Endothelial cell of umbilical vein (primary cell): ENCODE results near the gene PIP5K1C. TPM values are rescaled to one million over a fixed set of nuclear protein-coding genes. Genes with fewer than 3 reads are reported as not detected.

Experiments
- BruUV-seq: library from RNA; stranded (reverse); fragments of 400-500 nt; replicated peaks from 2 replicates; lab custom pipeline; 2021; lab: Mats Ljungman, UMichigan
- CTCF ChIA-PET: fragments of 300-600, 350-600 bp; sonication (Branson Sonifier 250); formaldehyde crosslinking; loops from one replicate; lab custom pipeline; 2021; ENCODE audit warnings: antibody characterized with exemption, inconsistent platforms; lab: Charles Lee
- POLR2A ChIA-PET: fragments of 300-600, 350-600 bp; sonication (Branson Sonifier 250); formaldehyde crosslinking; loops from one replicate; lab custom pipeline; 2021; ENCODE audit warnings: antibody characterized with exemption, inconsistent platforms; lab: Charles Lee
- DNase-seq: peaks from one replicate; pipeline ENCODE4 v3.0.0-alpha.2; 2011; ENCODE audit warnings: low read depth, low spot score
- FAIRE-seq: peaks from 2 replicates; lab custom pipeline; 2011; peaks lifted over from hg19 to GRCh38; lab: Jason Lieb, UNC
- H2AFZ ChIP-seq: 2 replicates; pipeline ENCODE4 v1.6.0; 2012; ENCODE audit warnings: low read depth, low read length, control low read depth, inconsistent platforms
- H3K27ac ChIP-seq: 2 replicates; pipeline ENCODE4 v1.5.1; 2011; ENCODE audit warnings: low read depth, mild to moderate bottlenecking, control low read depth, low read length, moderate library complexity; ENCODE audit not compliant: insufficient read depth
- H3K27me3 ChIP-seq, 2 experiments: 2 replicates each; pipeline versions ENCODE4 v1.6.0 to v1.6.1; 2011; ENCODE audit warnings: low read length in 2 of 2, mixed read lengths in 1 of 2; ENCODE audit not compliant: control insufficient read depth in 2 of 2, insufficient read depth in 2 of 2
- H3K36me3 ChIP-seq, 2 experiments: 2 replicates in 1 of 2; 3 replicates in 1 of 2; pipeline ENCODE4 v1.5.1; 2011; ENCODE audit warnings: low read length in 2 of 2, mild to moderate bottlenecking in 1 of 2, moderate library complexity in 1 of 2; ENCODE audit not compliant: control insufficient read depth in 2 of 2, insufficient read depth in 2 of 2; ENCODE audit errors: extremely low read depth in 1 of 2
- H3K4me1 ChIP-seq: 3 replicates; pipeline ENCODE4 v1.5.1; 2011; ENCODE audit warnings: mild to moderate bottlenecking, low read length; ENCODE audit not compliant: control insufficient read depth, insufficient read depth; ENCODE audit errors: extremely low read depth
- H3K4me2 ChIP-seq: 2 replicates; pipeline ENCODE4 v1.6.1; 2011; ENCODE audit warnings: low read length, control low read depth, mixed read lengths; ENCODE audit not compliant: insufficient read depth
- H3K4me3 ChIP-seq, 3 experiments: fragments of 200-600 bp in 1 of 3; sonication (generic), shearing (Covaris generic) in 1 of 3; replicated peaks in 1 of 3; 2 replicates each; pipeline ENCODE4 v1.5.1; 2011 to 2016; ENCODE audit warnings: control low read depth in 3 of 3, low read length in 3 of 3, mild to moderate bottlenecking in 2 of 3, inconsistent platforms in 1 of 3, low read depth in 1 of 3, moderate library complexity in 1 of 3; ENCODE audit not compliant: insufficient read depth in 1 of 3
- H3K79me2 ChIP-seq: 2 replicates; pipeline ENCODE4 v1.6.0; 2012; ENCODE audit warnings: low read length, inconsistent platforms; ENCODE audit not compliant: control insufficient read depth, insufficient read depth
- H3K9ac ChIP-seq: replicated peaks from 2 replicates; pipeline ENCODE3; 2011; ENCODE audit warnings: low read length, control low read depth; ENCODE audit not compliant: insufficient read depth; ENCODE audit errors: extremely low read depth
- H3K9me1 ChIP-seq: replicated peaks from 3 replicates; pipeline ENCODE4 v1.6.0; 2011; ENCODE audit warnings: mild to moderate bottlenecking, low read length; ENCODE audit not compliant: control insufficient read depth, insufficient read depth; ENCODE audit errors: extremely low read depth
- H3K9me3 ChIP-seq: replicated peaks from 2 replicates; pipeline ENCODE4 v1.5.1; 2012; ENCODE audit warnings: low read length, inconsistent platforms; ENCODE audit not compliant: control insufficient read depth, insufficient read depth
- H4K20me1 ChIP-seq: replicated peaks from 2 replicates; pipeline ENCODE3; 2011; ENCODE audit warnings: mild to moderate bottlenecking, low read length; ENCODE audit not compliant: control insufficient read depth, insufficient read depth; ENCODE audit errors: extremely low read depth
- EZH2 ChIP-seq: IDR thresholded peaks from 2 replicates; pipeline ENCODE4 v1.6.1; 2012; ENCODE audit warnings: borderline replicate concordance, low read depth, mild to moderate bottlenecking, moderate library complexity, low read length, inconsistent platforms; ENCODE audit not compliant: severe bottlenecking
- FOS ChIP-seq: IDR thresholded peaks from 2 replicates; pipeline ENCODE4 v1.6.1; 2011; ENCODE audit warnings: mild to moderate bottlenecking, low read length, moderate library complexity, borderline replicate concordance; ENCODE audit not compliant: insufficient read depth
- GATA2 ChIP-seq: IDR thresholded peaks from 2 replicates; pipeline ENCODE4 v1.7.0; 2011; ENCODE audit warnings: low read depth, mild to moderate bottlenecking, moderate library complexity, mixed read lengths, low read length; ENCODE audit not compliant: insufficient read length, insufficient read depth
- JUN ChIP-seq: IDR thresholded peaks from 2 replicates; pipeline ENCODE4 v1.6.1; 2011; ENCODE audit warnings: borderline replicate concordance, low read depth; ENCODE audit not compliant: insufficient read length, insufficient read depth
- MYC ChIP-seq: IDR thresholded peaks from one replicate; pipeline ENCODE4 v1.6.1; 2011; ENCODE audit warnings: mild to moderate bottlenecking, low read depth, low read length
- POLR2A ChIP-seq: IDR thresholded peaks from 2 replicates; pipeline ENCODE4 v1.6.1; 2012; ENCODE audit warnings: low read depth, mild to moderate bottlenecking, control low read depth, low read length
- POLR2AphosphoS5 ChIP-seq: IDR thresholded peaks from 2 replicates; pipeline ENCODE4 v1.6.1; 2012; ENCODE audit warnings: low read depth, mild to moderate bottlenecking, control low read depth, low read length, moderate library complexity; ENCODE audit not compliant: insufficient read depth
- dilution Hi-C: fragments of 300-500 bp; cut with MboI; formaldehyde crosslinking; loops from one replicate; pipeline ENCODE4 v1.15.0; 2019; ENCODE audit warnings: low sequenced_read_pairs; ENCODE audit not compliant: extremely low pct_ligation_motif_present
- intact Hi-C: fragments of 100-400 bp; cut with micrococcal nuclease; formaldehyde crosslinking; loops from one replicate; pipeline ENCODE4 v1.10.0; 2022
- polyA plus RNA-seq, 4 experiments: library from polyadenylated mRNA; depleted of rRNA in 3 of 4; stranded (reverse) in 3 of 4; unstranded in 1 of 4; fragments of >200 nt; gene quantifications; 2 replicates each; pipeline versions ENCODE4 v1.2.1 to v1.2.3, GENCODE V29; 2011 to 2012; ENCODE audit warnings: missing spikeins in 1 of 4
- total RNA-seq: library from RNA; stranded (reverse); gene quantifications from 2 replicates; pipeline ENCODE4 v1.2.3, GENCODE V29; 2021
- TF ChIP-seq, protein P1 (sequence below), 2 donors: IDR thresholded peaks; 1 replicate in 1 of 2; 2 replicates in 1 of 2; pipeline ENCODE4 v1.5.1; 2011; ENCODE audit warnings: low read length in 2 of 2, mild to moderate bottlenecking in 2 of 2, moderate library complexity in 2 of 2, control low read depth in 1 of 2, inconsistent platforms in 1 of 2, low read depth in 1 of 2; ENCODE audit not compliant: insufficient read depth in 1 of 2; ENCODE audit errors: extremely low read depth in 1 of 2
- TF ChIP-seq, protein P2 (sequence below): IDR thresholded peaks from 2 replicates; pipeline ENCODE4 v1.6.1; 2011; ENCODE audit not compliant: insufficient read depth, insufficient read length

Gene PIP5K1C
- total and polyA plus RNA-seq, 2 donors (not counting 3 experiments of a cell fraction or from before 2014, with no cell fraction given): 31.6 to 79.5 TPM

DNA sequence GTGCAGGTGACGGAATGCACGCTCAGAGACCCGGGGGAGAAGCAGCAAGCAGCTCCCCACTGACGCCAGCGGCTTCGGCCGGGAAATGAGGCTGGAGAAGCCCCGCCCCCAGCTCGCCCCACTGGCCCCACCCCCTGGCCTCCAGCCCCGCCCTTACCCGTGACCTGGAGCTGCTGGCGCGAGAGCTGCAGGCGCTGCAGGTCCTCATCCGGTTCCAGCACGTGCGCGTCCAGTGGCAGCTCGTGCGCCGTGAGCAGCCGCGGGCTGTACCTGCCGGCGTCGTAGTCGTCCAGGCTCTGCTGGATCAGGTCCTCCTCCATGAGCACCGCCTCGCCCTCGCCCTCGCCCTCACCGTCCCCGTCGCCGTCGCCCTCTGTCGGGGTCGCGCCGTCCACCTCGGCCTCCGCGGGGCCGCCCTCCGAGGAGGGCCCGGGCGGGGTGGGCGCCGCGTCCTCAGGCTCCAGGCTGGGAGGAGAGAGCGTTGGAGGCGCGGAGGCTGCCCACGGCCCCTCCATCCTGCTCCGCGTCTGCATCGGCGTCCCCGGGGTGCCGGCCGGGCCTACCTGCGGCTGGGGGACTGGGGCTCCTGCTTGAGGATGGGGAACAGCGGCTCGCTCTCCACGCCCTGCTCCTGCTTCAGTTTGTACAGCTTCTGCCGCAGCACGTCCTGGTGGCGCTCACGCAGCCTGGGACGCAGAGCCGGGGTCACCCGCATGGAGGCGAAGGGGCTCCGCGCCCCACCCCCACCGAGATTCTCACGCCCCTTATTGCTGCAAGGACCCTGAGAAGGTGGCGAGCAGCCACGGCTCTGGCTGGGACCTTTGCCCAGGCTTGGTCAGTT, 87.1 kb downstream of the PIP5K1C start:
- no peak overlapping the region for H2AFZ ChIP-seq
- no peak overlapping the region for H3K9ac ChIP-seq
- FAIRE-seq (no peak), DNase-seq (no peak)
- dilution Hi-C loops: no loop called here
- ChIA-PET CTCF (no interaction called here), POLR2A (interaction anchor here (0.6 kb wide), 1 partner anchor 643 kb away, joined by 3 read pairs; no protein-coding TSS in a partner anchor)
- intact Hi-C loops: no loop called here
- H3K27me3 ChIP-seq: no peaks in the 10 kb centered on the region
- no peaks in the 10 kb centered on the region for H3K79me2 ChIP-seq
- no peaks in the 10 kb centered on the region for H3K9me1 ChIP-seq
- BruUV-seq: no TSS peak
- TF ChIP-seq FOS: no peak
- TF ChIP-seq, protein P1, sequence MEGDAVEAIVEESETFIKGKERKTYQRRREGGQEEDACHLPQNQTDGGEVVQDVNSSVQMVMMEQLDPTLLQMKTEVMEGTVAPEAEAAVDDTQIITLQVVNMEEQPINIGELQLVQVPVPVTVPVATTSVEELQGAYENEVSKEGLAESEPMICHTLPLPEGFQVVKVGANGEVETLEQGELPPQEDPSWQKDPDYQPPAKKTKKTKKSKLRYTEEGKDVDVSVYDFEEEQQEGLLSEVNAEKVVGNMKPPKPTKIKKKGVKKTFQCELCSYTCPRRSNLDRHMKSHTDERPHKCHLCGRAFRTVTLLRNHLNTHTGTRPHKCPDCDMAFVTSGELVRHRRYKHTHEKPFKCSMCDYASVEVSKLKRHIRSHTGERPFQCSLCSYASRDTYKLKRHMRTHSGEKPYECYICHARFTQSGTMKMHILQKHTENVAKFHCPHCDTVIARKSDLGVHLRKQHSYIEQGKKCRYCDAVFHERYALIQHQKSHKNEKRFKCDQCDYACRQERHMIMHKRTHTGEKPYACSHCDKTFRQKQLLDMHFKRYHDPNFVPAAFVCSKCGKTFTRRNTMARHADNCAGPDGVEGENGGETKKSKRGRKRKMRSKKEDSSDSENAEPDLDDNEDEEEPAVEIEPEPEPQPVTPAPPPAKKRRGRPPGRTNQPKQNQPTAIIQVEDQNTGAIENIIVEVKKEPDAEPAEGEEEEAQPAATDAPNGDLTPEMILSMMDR (IDR thresholded peaks at IDR 0.05; ENCODE audit: extremely low read depth in 1 of 2, insufficient read depth in 1 of 2, low read depth in 1 of 2, low read length in 2 of 2): no peak
- TF ChIP-seq MYC: no peak
- TF ChIP-seq, protein P2, sequence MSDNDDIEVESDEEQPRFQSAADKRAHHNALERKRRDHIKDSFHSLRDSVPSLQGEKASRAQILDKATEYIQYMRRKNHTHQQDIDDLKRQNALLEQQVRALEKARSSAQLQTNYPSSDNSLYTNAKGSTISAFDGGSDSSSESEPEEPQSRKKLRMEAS: no peak
- TF ChIP-seq EZH2: no peak
- no peak for TF ChIP-seq GATA2
- TF ChIP-seq POLR2AphosphoS5: no peak
- TF ChIP-seq JUN: no peak
- no peak for TF ChIP-seq POLR2A
- H3K4me3 ChIP-seq: no peak overlapping the region
- no peaks in the 10 kb centered on the region for H3K9me3 ChIP-seq
- H3K4me1 ChIP-seq: peaks cover 10% of the 10 kb centered on the region
- H4K20me1 ChIP-seq: no peaks in the 10 kb centered on the region
- H3K4me2 ChIP-seq: no peak overlapping the region
- peaks cover 0 to 15% of the 10 kb centered on the region in 2 experiments for H3K36me3 ChIP-seq
- no peak overlapping the region for H3K27ac ChIP-seq
